Suprapubic skin (tissue), 4 donors: ENCODE measurements around the gene GRID1.

Source experiments
- CTCF ChIP-seq, 2 donors: fragments of 200-600 bp in 1 of 2; fragments of 450-650 bp in 1 of 2; sonication (generic) in 1 of 2; IDR thresholded peaks; one replicate each; pipeline ENCODE4 v1.5.1; 2016 to 2019; ENCODE audit warnings: antibody characterized with exemption in 2 of 2, mild to moderate bottlenecking in 1 of 2, moderate library complexity in 1 of 2
- EP300 ChIP-seq: sonication (generic); formaldehyde crosslinking; IDR thresholded peaks from one replicate; pipeline ENCODE4 v1.6.1; 2017; ENCODE audit warnings: antibody characterized with exemption
- POLR2A ChIP-seq, 2 donors: fragments of 450-650 bp; IDR thresholded peaks; one replicate each; pipeline ENCODE4 v1.6.1; 2017; ENCODE audit warnings: antibody characterized with exemption in 2 of 2, mild to moderate bottlenecking in 2 of 2, moderate library complexity in 2 of 2
- POLR2AphosphoS5 ChIP-seq, 3 donors: sonication (generic); formaldehyde crosslinking; IDR thresholded peaks; one replicate each; pipeline ENCODE4 v1.6.1; 2017; ENCODE audit warnings: antibody characterized with exemption in 3 of 3

- TF ChIP-seq POLR2AphosphoS5 (IDR thresholded peaks at IDR 0.05) (no peak), CTCF (IDR thresholded peaks at IDR 0.05) (no peak), POLR2A (IDR thresholded peaks at IDR 0.05) (no peak), EP300 (no peak)
Observed at GRCh38 chr10:86364491-86365345, 1.9 kb downstream of the GRID1 start.
